Medulla oblongata (tissue), 1 donor: Measurements from ENCODE around the gene TPH1.
"Not testable (repeated sequence)": the region's sequence is repeated elsewhere in the genome, so short reads cannot be mapped to it uniquely, and the experiment has no call there.

Source experiments
- DNase-seq: peaks from one replicate; pipeline ENCODE4 v3.0.0-alpha.2; 2015; ENCODE audit errors: extremely low spot score

The TPH1 gene

DNA sequence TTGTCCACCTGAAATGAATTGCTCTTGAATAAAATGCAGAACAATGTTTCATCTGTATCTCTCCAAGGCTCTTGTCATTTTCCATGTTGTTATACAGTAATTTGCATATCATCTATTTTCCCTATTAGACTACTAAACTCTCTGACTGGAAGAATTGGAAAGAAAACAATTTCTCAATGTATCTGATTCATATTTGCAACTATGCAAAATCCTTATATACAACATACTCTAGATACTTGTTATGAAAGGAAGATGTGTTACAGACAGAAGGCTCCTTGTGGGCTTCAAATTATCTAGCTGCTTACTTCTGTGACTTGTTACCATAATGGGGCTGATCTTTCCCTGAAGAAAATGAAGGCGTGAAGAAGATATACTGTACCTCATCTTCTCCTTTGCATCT is 23.6 kb downstream of the TPH1 start:
- no peak for DNase-seq

DNA sequence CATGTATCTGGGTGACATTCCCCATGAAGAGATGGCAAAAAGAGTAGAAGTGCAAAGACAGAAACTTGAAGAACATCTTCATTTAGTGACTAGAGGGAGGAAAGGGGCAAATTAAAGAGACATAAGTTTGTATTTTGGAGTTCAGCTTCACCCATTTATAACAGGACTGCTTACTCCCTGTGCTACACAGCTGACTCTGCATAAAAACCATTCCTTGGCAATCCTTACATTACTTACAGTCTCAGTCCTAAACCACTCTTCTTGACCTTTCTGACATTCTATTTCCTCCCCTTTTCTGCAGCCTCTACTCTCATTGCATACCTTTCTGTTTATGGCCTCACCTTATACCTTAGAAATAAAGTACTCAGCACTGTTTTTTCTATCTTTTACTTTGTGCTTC is 26.4 kb downstream of the TPH1 start:
- no peak for DNase-seq

DNA sequence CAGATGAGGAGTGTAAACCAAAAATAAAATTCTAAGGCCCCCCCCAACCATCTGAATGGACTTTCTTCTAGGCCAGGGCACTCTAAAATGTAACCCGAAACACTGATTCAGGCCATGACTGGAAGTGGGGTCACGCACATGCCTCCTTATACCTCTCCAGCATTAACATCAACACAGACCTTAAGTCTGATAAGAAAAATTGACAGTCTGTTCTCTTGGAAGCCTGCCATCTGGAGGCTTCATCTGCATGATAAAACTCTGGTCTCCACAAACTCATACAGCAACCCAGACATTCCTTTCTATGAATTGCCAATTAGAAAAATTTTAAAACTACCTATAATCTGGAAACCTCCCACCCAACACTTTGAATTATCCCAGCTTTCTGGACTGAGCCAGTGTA is 29.3 kb downstream of the TPH1 start:
- no peak for DNase-seq

DNA sequence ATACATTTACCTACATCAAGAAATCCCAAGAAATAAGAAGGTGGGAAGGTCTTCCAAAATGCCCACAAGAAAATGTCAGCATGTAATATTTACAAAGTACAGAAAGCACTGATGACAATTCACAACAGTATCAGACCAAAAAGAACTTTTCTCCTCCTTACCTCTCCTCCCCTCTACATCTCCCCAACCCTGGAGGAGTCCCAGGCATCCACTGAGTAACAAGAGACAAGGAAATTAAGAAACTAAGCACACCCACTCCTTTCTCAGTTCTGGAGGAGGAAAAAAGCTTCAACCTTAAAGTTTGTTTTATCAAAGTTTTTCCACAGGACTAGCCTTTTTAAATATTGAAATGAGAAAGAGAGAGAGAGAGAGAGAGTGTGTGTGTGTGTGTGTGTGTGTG is 31.2 kb downstream of the TPH1 start:
- DNase-seq = no peak

DNA sequence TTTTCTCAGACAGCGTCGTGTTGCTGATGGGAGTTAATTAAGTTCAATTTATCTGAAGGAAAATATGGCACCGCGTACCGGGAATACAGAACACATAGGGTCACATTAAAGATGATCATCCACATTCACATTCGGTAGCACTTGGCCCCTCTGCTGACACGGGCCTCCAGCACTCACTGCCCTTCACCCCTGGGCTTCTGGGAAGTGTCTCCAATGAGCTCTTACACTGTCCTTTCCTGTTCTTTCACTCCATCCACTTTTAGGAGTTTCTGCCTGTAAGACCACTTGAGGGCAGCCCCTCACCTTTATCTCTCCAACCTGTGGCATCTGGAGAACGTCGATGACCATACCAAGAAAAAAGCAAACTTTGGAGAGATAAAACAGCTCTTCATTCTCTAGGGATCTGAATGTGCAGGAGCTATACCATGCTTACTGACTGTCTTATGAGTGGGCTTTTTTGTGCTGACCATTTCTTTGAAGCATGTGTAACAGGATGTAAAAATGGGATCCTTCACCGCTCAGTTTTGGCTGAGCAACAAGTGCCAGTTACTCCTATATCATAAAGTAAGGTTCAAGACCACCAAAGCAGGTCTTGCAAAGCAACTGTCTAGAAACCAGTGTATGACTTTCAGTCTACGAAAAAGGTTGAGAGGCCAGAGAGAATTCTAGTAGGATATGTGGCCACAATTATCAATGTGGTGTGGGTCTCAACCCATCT is 32.1 kb downstream of the TPH1 start:
- peak; percentile 14 for DNase-seq

DNA sequence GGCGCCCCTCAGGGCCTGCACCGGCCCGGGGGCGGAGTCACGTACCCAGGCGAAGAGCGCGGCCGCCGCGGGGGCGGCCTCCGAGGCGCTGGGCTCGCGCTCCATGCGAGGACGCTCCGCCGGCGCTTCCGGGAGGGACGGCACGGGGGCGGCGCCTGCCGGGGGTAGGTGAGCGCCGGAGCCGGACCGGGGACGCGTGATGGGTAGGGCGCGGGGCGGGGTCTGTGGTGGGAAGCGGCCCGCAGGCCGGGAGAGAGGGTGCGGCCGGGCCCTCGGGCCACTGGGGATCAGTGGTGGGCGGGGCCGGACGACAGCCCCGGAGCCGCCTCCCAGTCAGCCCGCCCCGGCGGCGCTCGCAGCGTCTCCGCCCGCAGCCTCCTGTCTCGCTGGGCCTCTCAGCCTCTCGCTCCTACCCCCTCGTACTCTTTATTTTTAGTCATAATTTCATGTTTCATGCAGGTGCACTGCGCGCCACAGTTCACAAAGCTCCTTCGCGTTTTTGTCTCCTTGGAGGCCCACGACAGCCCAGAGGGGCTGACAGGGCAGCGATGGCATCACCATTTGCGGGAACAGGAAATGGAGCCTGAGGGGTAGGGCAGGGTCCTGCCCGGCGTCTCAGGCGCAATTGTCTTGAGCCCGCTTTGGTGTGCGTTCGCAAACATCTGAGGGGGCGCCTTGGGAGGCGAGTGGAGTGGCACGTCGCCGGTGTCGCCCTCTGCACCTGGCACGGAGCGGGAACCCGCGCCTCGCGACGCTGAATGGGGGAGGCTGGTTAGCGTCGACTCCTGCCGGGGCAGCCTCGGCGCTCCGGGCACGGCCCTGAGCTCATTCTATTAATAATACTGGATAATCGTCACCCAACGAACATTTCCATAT is 32.9 kb downstream of the TPH1 start, which contains the start of gene SERGEF:
Gene SERGEF, minus strand, starts transcription at position 142 of the 876 bp plus-strand sequence. Its CDS starts 37 bp downstream, at position 105.
- peak; percentile 87 for DNase-seq

DNA sequence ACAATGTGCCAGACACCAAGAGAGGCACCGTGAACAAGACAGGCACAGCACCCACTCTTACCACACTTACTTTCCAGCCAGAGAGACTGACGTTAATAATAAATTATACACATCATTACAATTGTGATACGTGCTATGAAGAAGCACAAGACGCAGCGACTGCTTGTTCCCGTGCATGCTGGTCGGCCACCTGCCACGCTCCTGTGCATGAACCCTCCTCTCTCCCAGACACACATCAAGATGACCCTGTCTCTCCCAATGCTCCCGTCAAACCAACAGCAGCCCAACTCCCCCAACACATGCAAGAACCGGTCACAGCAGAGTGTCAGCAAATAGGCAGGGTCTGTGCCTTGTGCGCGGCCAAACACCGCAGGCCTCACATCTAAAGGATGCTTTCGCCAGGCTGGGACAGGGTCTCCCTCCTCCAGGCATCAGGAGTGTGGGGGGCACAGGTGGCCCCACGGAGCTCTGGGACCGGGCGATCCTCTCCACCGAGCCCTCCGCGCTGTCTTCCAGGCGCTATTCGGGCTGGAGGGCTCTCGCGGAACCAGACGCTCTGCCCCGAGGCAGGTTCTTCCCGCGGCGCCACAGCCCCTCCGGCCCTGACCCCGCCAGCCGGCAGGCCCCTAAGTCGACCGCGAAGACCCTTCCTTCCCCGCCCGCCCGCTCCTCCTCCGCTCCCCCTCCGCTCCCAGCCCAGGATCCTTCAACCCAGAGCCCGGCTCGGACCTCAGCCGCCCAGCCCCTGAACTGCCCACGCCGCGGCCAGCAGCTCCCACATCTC is 33.8 kb downstream of the TPH1 start:
- peak; percentile 33 for DNase-seq

DNA sequence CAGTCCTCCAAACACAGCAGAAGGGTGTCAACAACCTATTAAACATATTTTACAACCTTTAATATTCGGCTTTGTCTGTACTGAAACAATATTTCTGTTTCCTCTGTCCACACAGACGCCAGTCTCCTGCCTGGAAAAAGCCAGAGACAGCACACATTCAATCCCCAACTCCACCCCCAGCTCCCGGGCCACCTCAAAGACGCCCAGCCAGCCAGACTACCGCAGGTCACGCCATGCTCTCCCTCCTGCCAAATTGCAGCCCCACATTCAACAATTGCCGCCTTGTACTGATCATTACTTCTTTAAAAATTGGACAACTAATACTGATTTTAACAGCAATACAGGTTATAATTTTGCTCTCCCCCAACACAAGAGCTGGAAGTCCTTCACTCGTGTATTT is 34.4 kb downstream of the TPH1 start:
- peak; percentile 29 for DNase-seq

DNA sequence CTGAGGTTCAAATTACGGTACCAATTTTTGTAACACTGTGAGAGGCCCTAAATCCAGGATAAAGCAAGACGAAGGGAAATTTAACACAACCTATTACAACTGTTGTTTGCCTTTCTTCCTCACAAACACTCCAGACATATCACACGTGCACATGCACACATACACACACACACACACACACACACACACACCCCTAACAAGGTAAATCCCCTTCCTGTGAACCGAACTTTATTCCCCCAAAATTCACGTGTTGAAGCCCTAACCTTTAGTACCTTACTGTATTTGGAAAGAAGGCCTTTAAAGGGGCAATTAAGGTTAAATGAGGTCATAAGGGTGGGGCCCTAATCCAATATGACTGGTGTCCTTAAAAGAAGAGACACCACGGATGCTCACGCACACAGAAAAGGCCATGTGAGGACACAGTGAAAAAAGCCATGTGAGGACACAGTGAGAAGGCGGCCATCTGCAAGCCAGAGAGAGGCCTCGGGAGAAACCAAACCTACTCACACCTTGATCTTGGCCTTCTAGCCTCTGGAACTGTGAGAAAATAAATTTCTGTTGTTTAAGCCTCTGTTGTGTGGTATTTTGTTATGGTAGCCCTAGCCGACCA is 35.0 kb downstream of the TPH1 start:
- no peak for DNase-seq

DNA sequence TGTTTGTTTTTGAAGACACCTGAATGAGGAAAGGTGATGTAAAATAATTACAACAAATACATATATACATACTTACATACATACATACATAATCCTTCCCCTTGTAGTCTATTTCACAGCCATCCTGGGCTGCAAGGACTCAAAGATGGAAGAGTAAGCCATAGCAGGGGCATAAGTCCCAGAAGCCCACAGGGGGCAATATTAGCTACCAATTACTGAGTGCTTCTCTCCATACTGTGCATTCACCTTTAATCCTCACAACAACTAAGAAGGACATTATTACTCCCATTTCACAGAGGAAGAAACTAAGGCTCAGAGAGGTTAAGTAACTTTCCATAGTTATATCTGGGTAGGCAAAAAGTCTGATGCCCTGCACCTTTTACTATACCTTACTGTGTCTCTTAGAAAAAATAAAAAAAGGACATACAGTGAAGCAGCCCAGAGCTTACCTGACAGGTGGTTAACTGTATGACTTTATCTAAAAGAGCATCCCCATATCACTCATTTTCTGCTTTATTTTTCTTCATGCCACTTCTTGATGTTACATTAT is 35.9 kb downstream of the TPH1 start:
- DNase-seq = no peak

DNA sequence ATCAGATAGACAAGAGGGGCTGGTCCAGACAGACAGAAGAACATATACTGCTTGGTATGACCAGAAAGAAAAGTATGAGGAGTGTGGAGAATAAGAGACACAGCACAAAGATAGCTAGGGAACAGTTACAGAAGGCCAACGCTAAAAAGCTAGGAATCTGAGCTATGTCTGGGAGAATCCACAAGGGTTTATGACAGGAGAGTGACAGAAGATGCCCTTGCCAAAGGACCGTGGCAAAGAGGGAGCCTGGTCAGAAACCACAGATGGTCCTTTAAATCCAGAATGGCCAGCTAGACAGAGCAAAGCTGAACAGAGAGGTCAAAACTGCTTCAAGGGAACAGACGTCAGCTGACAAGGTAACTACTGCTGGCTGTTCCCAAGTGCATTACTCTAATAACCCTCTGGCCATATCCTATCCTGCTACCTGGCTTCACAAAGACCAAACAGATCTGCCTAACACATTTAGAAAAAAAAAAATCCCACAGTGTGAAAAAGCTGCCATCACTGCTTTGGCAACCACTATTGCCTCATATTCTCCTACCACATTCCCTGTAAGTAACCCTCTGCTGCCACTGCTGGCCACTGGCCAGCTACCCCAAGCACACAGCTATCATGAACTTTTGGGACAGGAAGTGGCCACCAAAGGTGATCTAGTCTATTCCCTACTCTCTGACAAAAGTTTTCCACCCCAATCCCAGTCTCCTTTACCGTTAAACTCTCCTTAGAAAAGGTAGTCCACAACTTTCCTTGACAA is 40.5 kb downstream of the TPH1 start:
- DNase-seq = no peak

DNA sequence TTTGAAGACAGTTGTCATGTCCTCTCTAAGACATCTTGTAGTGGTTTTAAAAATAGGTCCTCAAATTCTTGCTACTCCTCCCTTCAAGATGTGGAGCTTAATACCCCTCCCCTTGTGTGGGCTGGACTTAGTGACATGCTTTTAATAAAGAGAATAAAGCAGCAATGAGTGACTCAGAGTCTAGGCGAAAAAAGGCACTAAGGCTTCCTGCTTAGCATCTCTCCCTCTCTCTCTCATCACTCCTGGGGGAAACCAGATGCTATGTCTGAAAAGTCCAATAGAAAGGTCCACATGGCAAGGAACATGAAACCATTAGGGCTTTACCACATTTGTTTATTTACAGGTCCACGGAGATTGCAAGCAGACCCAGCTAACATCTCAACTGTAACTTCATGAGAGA is 44.9 kb downstream of the TPH1 start:
- no peak for DNase-seq

DNA sequence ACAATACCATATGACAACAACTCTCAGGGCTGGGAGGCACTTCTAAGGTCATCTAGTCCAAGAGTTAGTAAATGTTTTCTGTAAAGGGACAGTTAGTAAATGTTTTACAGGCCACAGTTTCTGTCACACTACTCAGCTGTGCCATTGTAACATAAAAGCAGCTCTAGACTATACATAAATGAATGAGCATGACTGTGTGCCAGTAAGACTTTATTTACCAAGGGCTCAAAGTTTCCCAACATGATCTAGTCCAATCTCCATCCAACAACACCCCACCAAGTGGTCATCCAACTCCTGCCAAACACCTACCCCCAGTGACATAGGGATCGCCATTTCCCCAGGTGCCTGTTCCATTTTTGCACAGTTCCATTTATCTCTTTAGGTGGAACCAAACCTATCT is 45.3 kb downstream of the TPH1 start:
- DNase-seq = no peak

DNA sequence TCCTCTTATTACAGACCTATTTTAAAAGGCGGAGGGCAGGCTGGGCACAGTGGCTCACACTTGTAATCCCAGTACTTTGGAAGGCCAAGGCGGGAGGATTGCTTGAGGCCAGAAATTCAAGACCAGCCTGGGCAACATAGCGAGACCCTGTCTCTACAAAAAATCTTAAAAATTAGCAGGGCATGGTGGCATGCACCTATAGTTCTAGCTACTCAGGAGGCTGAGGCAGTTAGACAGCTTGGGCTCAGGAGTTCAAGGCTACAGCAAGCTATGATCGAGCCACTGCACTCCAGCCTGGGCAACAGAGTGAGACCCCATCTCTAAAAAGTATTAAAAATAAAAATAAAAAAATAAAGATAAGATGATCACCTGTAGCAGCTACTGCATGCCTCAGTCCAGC is 45.9 kb downstream of the TPH1 start:
- not testable (repeated sequence) for DNase-seq
